OCI-LY3 (cell line): ENCODE data around the gene USB1.

Experiments
- H2AFZ ChIP-seq: fragments of 200-600, 300-600 bp; shearing (Covaris generic); 2 replicates; pipeline ENCODE4 v1.6.0; 2014; ENCODE audit warnings: antibody characterized with exemption, low read depth, low read length
- H3K27ac ChIP-seq: fragments of 200-600, 300-600 bp; sonication (generic); 2 replicates; pipeline ENCODE4 v1.5.1; 2014; ENCODE audit warnings: mild to moderate bottlenecking, low read length, moderate library complexity, mixed read lengths
- H3K27me3 ChIP-seq: fragments of 200-600, 300-600 bp; sonication (generic); 2 replicates; pipeline ENCODE4 v1.6.1; 2014; ENCODE audit warnings: low read depth, low read length, mixed read lengths
- H3K36me3 ChIP-seq: fragments of 200-600, 300-600 bp; sonication (generic); replicated peaks from 2 replicates; pipeline ENCODE3; 2014; ENCODE audit warnings: low read depth, low read length, mixed read lengths
- H3K4me1 ChIP-seq: fragments of 300-600, 200-600 bp; sonication (generic); 2 replicates; pipeline ENCODE4 v1.6.1; 2014; ENCODE audit warnings: low read length, mixed read lengths
- H3K4me2 ChIP-seq: fragments of 200-600, 300-600 bp; sonication (generic); 2 replicates; pipeline ENCODE4 v1.6.1; 2014; ENCODE audit warnings: low read length, mixed read lengths
- H3K4me3 ChIP-seq: fragments of 300-600, 200-600 bp; sonication (generic); 2 replicates; pipeline ENCODE4 v1.5.1; 2014; ENCODE audit warnings: antibody characterized with exemption, mild to moderate bottlenecking, low read length, moderate library complexity
- H3K79me2 ChIP-seq: fragments of 300-600, 200-600 bp; shearing (Covaris generic); 2 replicates; pipeline ENCODE4 v1.6.1; 2014; ENCODE audit warnings: mild to moderate bottlenecking, low read length, mixed read lengths
- H3K9ac ChIP-seq: fragments of 300-600, 200-600 bp; shearing (Covaris generic); 2 replicates; pipeline ENCODE4 v1.6.0; 2014; ENCODE audit warnings: mild to moderate bottlenecking, low read length, moderate library complexity
- H3K9me3 ChIP-seq: fragments of 200-600, 300-600 bp; shearing (Covaris generic); 2 replicates; pipeline ENCODE4 v1.6.1; 2014; ENCODE audit warnings: low read length, mixed read lengths; ENCODE audit not compliant: insufficient read depth
- H4K20me1 ChIP-seq: fragments of 200-600, 300-600 bp; sonication (generic); 2 replicates; pipeline ENCODE4 v1.6.1; 2016; ENCODE audit warnings: low read length, mixed read lengths; ENCODE audit not compliant: insufficient read depth
- EZH2phosphoT487 ChIP-seq: fragments of 200-600 bp; shearing (Covaris generic); IDR thresholded peaks from 2 replicates; pipeline ENCODE4 v1.6.1; 2018; ENCODE audit warnings: antibody characterized with exemption, mixed run types, low read depth
- TF ChIP-seq, protein P1 (sequence below): fragments of 200-600, 300-600 bp; sonication (generic); IDR thresholded peaks from 2 replicates; pipeline ENCODE4 v1.5.1; 2014; ENCODE audit warnings: antibody characterized with exemption, low read length, low read depth

Gene USB1

DNA sequence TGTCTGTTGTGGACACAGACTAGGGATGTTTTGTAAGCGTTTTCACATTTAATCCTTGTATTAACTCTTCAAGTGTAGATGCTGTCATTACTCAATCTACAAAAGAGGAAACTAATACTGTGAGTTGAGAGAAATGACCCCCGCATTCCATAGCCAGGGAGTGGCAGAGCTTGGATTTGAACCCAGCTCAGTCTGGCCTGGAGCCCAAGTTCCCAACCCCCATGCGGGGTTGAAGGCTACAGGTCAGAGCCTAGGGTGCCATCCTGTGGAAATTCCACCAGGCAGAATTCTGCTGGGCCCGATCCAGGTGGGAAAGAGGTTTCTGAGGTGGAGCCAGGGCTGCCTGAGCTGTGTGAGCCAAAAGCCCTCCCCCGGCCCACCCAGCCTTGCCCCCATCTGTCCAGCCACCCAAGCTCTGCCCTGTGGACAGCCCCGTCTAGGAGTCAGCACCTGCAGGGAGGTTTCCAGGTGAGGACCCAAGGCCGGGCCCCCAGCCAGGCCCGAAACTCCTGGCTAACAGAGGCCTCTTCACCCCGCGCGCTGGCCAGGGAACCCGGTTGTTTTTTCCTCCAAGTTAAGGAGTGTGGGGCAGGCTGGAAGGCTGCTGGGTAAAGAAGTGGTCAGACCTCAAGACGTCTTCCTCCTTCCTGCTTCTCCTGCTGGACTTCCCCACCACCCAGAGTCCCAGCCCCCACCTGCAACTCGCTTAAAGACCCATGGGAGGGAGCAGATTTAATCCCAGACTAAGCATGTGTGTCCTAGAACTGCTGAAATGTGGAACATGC, 30.0 kb downstream of the USB1 start:
- Histone ChIP-seq H3K36me3 (no peaks in the 10 kb centered on the region), H3K27me3 (peaks cover 14% of the 10 kb centered on the region), H3K79me2 (no peaks in the 10 kb centered on the region), H3K27ac (no peak overlapping the region), H3K9me3 (no peaks in the 10 kb centered on the region), H3K4me2 (no peak overlapping the region), H3K4me3 (no peak overlapping the region), H2AFZ (no peak overlapping the region), H3K9ac (no peak overlapping the region), H3K4me1 (peaks cover 8% of the 10 kb centered on the region), H4K20me1 (no peaks in the 10 kb centered on the region; the same call in 1 of the 2 replicates)
- no peak for TF ChIP-seq EZH2phosphoT487

DNA sequence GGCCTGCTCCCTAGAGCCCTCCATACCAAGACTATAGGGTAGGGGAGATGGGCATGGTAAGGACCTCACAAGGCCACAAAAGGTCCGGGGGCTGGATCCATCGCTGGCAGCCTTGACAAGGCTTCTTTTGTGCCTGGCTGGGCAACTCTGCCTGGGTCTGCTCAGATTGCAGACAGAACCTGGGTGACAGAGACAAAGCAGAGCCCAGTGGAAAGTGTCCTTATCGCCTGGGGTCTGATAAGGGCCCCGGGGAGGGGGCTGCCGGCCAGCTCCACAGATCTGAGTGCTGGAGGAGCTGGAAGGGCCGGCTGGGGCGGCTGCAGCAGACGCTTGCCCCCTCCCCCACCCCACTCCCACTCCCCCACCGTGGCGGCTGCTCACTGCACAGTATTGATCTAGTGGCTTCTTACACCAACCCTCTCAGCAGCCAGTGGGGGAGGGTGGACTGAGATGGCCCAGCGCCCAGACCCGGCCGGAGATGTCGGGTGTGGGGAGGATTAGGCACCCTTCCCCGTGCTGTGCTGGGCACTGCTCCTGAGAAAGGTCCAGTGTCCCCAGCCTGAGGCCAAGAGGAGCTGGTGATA, 31.6 kb downstream of the USB1 start:
- no peak overlapping the region for H3K27ac ChIP-seq
- no peak overlapping the region for H3K4me3 ChIP-seq
- H3K27me3 ChIP-seq: peaks cover 12% of the 10 kb centered on the region
- TF ChIP-seq EZH2phosphoT487: no peak
- TF ChIP-seq, protein P1, sequence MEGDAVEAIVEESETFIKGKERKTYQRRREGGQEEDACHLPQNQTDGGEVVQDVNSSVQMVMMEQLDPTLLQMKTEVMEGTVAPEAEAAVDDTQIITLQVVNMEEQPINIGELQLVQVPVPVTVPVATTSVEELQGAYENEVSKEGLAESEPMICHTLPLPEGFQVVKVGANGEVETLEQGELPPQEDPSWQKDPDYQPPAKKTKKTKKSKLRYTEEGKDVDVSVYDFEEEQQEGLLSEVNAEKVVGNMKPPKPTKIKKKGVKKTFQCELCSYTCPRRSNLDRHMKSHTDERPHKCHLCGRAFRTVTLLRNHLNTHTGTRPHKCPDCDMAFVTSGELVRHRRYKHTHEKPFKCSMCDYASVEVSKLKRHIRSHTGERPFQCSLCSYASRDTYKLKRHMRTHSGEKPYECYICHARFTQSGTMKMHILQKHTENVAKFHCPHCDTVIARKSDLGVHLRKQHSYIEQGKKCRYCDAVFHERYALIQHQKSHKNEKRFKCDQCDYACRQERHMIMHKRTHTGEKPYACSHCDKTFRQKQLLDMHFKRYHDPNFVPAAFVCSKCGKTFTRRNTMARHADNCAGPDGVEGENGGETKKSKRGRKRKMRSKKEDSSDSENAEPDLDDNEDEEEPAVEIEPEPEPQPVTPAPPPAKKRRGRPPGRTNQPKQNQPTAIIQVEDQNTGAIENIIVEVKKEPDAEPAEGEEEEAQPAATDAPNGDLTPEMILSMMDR: no peak
- no peaks in the 10 kb centered on the region for H3K9me3 ChIP-seq
- H3K79me2 ChIP-seq: no peaks in the 10 kb centered on the region
- no peak overlapping the region for H3K4me2 ChIP-seq
- no peaks in the 10 kb centered on the region for H3K36me3 ChIP-seq
- peaks cover 8% of the 10 kb centered on the region for H3K4me1 ChIP-seq
- no peaks in the 10 kb centered on the region for H4K20me1 ChIP-seq
- no peak overlapping the region for H2AFZ ChIP-seq
- no peak overlapping the region for H3K9ac ChIP-seq

DNA sequence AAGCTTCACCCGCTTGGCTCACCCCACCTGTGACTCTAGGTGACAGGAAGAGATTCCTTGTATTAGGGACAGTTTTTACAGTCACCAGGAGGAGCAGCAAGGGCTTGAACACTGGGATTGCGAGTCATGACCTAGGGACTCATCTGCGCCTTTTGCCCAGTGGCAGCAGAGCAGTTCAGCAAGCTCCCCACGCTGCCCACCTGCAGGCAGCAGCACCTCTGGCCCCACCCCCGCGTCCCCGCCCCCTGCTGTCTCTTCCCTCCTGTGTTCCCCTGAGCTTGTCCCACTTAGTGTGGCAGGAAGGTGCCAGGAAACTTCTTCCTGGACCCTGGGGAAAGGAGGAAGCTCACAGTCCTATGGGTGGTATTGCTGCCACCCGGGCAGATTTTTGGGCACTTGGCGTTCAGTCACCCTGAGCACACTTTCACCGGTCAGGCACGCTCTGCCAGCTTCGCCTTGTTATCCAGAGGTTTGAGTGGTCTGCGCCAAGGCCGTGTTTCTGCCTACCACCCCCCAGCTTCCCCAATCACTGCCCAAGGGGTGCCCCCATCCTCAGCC, 33.0 kb downstream of the USB1 start:
- H3K4me3 ChIP-seq: no peak overlapping the region
- H3K79me2 ChIP-seq: no peaks in the 10 kb centered on the region
- H3K9me3 ChIP-seq: no peaks in the 10 kb centered on the region
- H3K27me3 ChIP-seq: peaks cover 12% of the 10 kb centered on the region
- peaks cover 8% of the 10 kb centered on the region for H3K4me1 ChIP-seq
- H3K4me2 ChIP-seq: 0 out of 2 replicates have a peak overlapping the region, but pooled peaks have one; percentile 12
- no peak overlapping the region for H3K27ac ChIP-seq
- H2AFZ ChIP-seq: no peak overlapping the region
- TF ChIP-seq, protein P1: no peak
- no peak for TF ChIP-seq EZH2phosphoT487
- no peaks in the 10 kb centered on the region for H3K36me3 ChIP-seq
- H4K20me1 ChIP-seq: no peaks in the 10 kb centered on the region
- no peak overlapping the region for H3K9ac ChIP-seq

DNA sequence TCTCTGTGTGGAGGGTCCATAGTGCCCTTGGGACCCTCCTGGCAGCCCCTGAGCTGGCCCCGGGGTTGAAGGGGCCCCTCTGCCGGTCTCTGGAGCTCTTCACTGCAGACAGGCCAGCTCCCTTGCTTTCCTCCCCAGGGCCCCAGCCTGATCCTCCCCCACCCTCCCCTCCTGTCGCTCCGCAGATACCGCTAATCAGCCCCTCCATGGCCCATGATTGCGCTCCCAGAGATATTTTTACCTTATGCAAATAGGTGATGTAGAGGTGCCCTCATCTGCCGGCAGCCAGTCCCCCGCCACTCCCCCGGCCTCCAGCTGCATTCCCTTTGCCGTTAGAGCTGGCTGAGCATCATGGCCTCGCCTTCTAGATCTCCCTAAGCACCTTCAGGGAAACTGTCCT, 33.6 kb downstream of the USB1 start:
- H3K4me2 ChIP-seq: peak overlapping the region; percentile 12; the same call in 1 of the 2 replicates
- H3K27me3 ChIP-seq: peaks cover 12% of the 10 kb centered on the region
- no peak overlapping the region for H3K9ac ChIP-seq
- H2AFZ ChIP-seq: no peak overlapping the region
- no peak overlapping the region for H3K4me3 ChIP-seq
- H3K27ac ChIP-seq: no peak overlapping the region
- no peaks in the 10 kb centered on the region for H3K9me3 ChIP-seq
- peaks cover 8% of the 10 kb centered on the region for H3K4me1 ChIP-seq
- TF ChIP-seq, protein P1: no peak
- TF ChIP-seq EZH2phosphoT487: no peak
- no peaks in the 10 kb centered on the region for H3K36me3 ChIP-seq
- no peaks in the 10 kb centered on the region for H4K20me1 ChIP-seq
- no peaks in the 10 kb centered on the region for H3K79me2 ChIP-seq
